Activated CD4-positive, alpha-beta T cell treated with anti-CD3 and anti-CD28 coated beads, Interleukin-2, amount 10 ng/mL, durations not matched to agents 24 days and 14 days (primary cell): Measurements from ENCODE around the gene SPON1. TPM values are rescaled to one million over a fixed set of nuclear protein-coding genes. Genes with fewer than 3 reads are reported as not detected.

Experiments used
- DNase-seq: peaks from one replicate; pipeline ENCODE4 v3.0.0; 2022
- H3K27ac Mint-ChIP-seq: one replicate; pipeline ENCODE4 v1.8.0; 2022; ENCODE audit warnings: mild to moderate bottlenecking, mixed read lengths
- H3K27me3 Mint-ChIP-seq: one replicate; pipeline ENCODE4 v1.8.0; 2022; ENCODE audit warnings: mixed read lengths
- H3K36me3 Mint-ChIP-seq: one replicate; pipeline ENCODE4 v1.8.0; 2022; ENCODE audit warnings: low read depth, mild to moderate bottlenecking, mixed read lengths
- H3K4me1 Mint-ChIP-seq: one replicate; pipeline ENCODE4 v1.8.0; 2021; ENCODE audit warnings: mixed read lengths
- H3K4me3 Mint-ChIP-seq: one replicate; pipeline ENCODE4 v1.8.0; 2022; ENCODE audit warnings: mild to moderate bottlenecking, moderate library complexity, mixed read lengths
- H3K9me3 Mint-ChIP-seq: one replicate; pipeline ENCODE4 v1.8.0; 2021; ENCODE audit warnings: mixed read lengths
- intact Hi-C: fragments of 100-400 bp; cut with micrococcal nuclease; formaldehyde crosslinking; loops from one replicate; pipeline ENCODE4 v1.15.1; 2023
- total RNA-seq: library from RNA; stranded (reverse); gene quantifications from 2 replicates; pipeline ENCODE4 v1.2.3, GENCODE V29; 2022

Gene SPON1
- total RNA-seq, 1 donor from 2014 or later, result 0.42 TPM

GRCh38 chr11:14218728-14219127 lies 256.2 kb downstream of the SPON1 start:
- Mint-ChIP-seq H3K27me3 (peaks cover 14% of the 10 kb centered on the region), H3K27ac (no peak overlapping the region), H3K4me1 (no peaks in the 10 kb centered on the region), H3K4me3 (no peak overlapping the region), H3K36me3 (no peaks in the 10 kb centered on the region), H3K9me3 (no peaks in the 10 kb centered on the region)
- DNase-seq, result no peak
- intact Hi-C loops, result no loop called here

DNA sequence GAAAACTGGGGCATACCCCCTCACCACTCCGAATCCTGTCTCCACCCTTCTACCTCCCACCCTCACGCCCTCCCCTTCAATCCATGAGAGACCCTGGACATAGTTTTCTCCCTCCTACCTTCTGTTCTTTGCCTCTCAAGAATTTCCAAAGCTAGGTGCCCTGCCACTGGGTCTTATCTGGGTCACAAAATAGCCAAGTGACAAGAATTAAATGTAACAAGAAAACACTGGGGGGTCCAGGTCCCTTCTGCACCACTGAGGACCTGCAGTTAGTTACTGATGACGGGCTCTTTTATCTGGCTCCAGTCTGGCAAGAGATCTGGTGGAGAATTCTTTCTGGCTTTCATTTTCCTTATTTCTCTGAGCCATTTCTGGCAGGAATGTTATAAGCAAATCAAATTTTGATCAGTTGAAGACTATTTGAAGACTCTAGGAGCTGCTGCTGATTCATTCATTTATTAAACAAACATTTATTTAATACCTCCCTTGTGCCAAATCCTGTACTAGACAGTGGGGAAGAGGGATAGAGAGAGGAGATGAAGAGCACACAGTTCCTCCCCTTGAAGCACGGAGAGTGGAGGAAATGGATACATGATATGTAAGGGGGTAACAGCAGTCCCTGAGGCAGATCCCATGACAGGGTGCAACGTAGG lies 261.2 kb downstream of the SPON1 start:
- Mint-ChIP-seq H3K9me3 (no peaks in the 10 kb centered on the region), H3K36me3 (no peaks in the 10 kb centered on the region), H3K4me3 (no peak overlapping the region), H3K4me1 (peaks cover 2% of the 10 kb centered on the region), H3K27ac (no peak overlapping the region), H3K27me3 (peaks cover 3% of the 10 kb centered on the region)
- intact Hi-C loops, result no loop called here
- no peak for DNase-seq

DNA sequence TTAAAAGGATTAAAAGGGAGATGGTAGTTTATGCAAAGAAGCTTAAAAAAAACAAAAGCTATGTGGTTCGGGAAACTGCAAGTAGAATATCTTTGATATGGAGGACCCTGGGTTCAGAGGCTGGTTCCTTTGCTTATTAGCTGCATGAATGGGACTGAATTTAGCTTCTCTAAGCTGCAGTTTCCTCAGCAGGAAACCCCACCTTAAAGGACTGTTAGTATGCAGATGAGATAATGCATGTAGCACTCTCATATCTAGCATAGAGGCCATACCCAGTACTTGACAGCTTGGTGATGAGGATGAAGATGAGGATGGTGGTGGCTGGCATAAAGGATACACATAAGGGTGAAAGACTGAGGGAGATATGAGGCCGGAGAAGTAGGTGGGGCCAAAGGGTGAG lies 261.9 kb downstream of the SPON1 start:
- no peak overlapping the region for H3K27ac Mint-ChIP-seq
- H3K4me1 Mint-ChIP-seq, result peaks cover 2% of the 10 kb centered on the region
- no peak for DNase-seq
- H3K4me3 Mint-ChIP-seq, result no peak overlapping the region
- peaks cover 5% of the 10 kb centered on the region for H3K27me3 Mint-ChIP-seq
- intact Hi-C loops, result no loop called here
- H3K9me3 Mint-ChIP-seq, result no peaks in the 10 kb centered on the region
- H3K36me3 Mint-ChIP-seq, result no peaks in the 10 kb centered on the region

DNA sequence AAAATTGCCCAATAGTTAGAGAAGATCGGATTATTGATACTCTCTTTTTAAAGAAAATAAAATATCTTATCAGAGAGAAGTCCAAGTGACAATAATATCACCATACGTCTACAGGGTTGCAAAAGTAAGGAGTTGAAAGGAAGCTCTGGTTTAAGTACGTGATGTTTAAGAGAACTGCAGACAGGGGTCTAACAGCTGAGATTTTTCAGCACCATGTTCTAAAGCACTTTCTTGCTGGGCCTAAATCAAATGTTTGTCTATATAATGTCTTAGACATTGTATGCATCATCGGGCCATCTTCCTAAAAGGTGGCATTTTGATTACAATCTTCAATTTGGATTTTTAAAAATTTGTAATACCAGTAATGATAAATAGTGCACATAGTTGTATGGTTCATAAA lies 263.1 kb downstream of the SPON1 start:
- Mint-ChIP-seq H3K36me3 (no peaks in the 10 kb centered on the region), H3K27ac (no peak overlapping the region)
- intact Hi-C loops, result no loop called here

GRCh38 chr11:14228356-14228755 lies 265.8 kb downstream of the SPON1 start:
- intact Hi-C loops, result no loop called here

More for the DNA sequence above, 263.1 kb downstream of the SPON1 start:
- H3K4me1 Mint-ChIP-seq, result peaks cover 2% of the 10 kb centered on the region
- H3K27me3 Mint-ChIP-seq, result peaks cover 5% of the 10 kb centered on the region
- no peak overlapping the region for H3K4me3 Mint-ChIP-seq
- no peaks in the 10 kb centered on the region for H3K9me3 Mint-ChIP-seq
- no peak for DNase-seq

DNA sequence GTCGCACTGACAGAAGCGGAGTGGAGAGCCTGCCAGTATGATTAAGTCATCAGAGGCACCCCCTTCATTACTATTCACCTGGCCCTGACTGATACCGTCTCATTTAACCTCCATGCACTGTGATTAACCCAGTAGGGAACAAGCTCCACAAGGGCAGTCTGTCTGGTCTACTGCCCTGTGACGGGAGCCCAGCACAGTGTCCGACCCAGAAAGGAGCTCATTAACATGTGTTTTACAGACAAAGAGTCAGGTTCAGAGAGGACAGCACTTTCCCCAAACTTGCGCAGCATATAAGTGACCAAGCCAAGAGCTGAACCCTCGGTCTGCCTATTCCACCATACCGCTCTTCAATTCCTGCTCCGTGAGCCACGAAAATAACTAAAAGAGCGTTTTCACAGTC lies 266.9 kb downstream of the SPON1 start:
- Mint-ChIP-seq H3K4me3 (no peak overlapping the region), H3K36me3 (no peaks in the 10 kb centered on the region), H3K27me3 (peaks cover 4% of the 10 kb centered on the region), H3K9me3 (no peaks in the 10 kb centered on the region), H3K27ac (no peak overlapping the region), H3K4me1 (peaks cover 2% of the 10 kb centered on the region)
- no peak for DNase-seq
- intact Hi-C loops, result no loop called here

More at GRCh38 chr11:14228356-14228755, 265.8 kb downstream of the SPON1 start:
- Mint-ChIP-seq H3K9me3 (no peaks in the 10 kb centered on the region), H3K36me3 (no peaks in the 10 kb centered on the region), H3K27ac (no peak overlapping the region), H3K4me1 (peaks cover 2% of the 10 kb centered on the region), H3K4me3 (no peak overlapping the region), H3K27me3 (peaks cover 6% of the 10 kb centered on the region)
- DNase-seq, result no peak

GRCh38 chr11:14230407-14230806 lies 267.9 kb downstream of the SPON1 start:
- Mint-ChIP-seq H3K4me1 (no peaks in the 10 kb centered on the region), H3K4me3 (no peak overlapping the region), H3K36me3 (no peaks in the 10 kb centered on the region), H3K27ac (no peak overlapping the region), H3K9me3 (no peaks in the 10 kb centered on the region), H3K27me3 (peaks cover 6% of the 10 kb centered on the region)
- DNase-seq, result no peak
- intact Hi-C loops, result no loop called here

DNA sequence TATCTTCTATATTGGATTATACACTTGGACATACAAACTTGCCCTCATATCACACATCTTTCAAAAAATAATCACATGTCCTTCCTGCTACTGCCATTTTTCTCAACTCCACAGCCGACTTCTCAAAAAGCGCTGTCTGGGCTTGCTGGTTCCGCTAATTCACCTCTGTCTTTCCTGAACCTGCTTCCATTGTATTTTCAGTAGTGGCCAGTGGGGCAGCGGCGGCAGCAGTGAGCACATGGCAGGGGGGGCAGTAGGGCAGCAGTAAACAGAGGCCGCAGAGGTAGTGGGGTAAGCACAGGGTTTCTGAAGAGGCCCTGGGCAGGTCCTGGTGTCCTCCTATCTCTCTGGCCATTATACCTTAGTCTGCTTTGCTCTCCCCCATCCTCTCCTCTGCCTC lies 270.1 kb downstream of the SPON1 start:
- intact Hi-C loops, result no loop called here
- Mint-ChIP-seq H3K9me3 (no peaks in the 10 kb centered on the region), H3K27me3 (peaks cover 18% of the 10 kb centered on the region), H3K36me3 (no peaks in the 10 kb centered on the region), H3K27ac (no peak overlapping the region), H3K4me3 (no peak overlapping the region), H3K4me1 (no peaks in the 10 kb centered on the region)
- DNase-seq, result no peak

- intact Hi-C loops, result no loop called here
- H3K27me3 Mint-ChIP-seq, result peaks cover 22% of the 10 kb centered on the region
- H3K36me3 Mint-ChIP-seq, result no peaks in the 10 kb centered on the region
- no peak overlapping the region for H3K27ac Mint-ChIP-seq
- no peak overlapping the region for H3K4me3 Mint-ChIP-seq
- no peaks in the 10 kb centered on the region for H3K4me1 Mint-ChIP-seq
- H3K9me3 Mint-ChIP-seq, result no peaks in the 10 kb centered on the region
- DNase-seq, result no peak
Observed at GRCh38 chr11:14234446-14234845, 271.9 kb downstream of the SPON1 start.

DNA sequence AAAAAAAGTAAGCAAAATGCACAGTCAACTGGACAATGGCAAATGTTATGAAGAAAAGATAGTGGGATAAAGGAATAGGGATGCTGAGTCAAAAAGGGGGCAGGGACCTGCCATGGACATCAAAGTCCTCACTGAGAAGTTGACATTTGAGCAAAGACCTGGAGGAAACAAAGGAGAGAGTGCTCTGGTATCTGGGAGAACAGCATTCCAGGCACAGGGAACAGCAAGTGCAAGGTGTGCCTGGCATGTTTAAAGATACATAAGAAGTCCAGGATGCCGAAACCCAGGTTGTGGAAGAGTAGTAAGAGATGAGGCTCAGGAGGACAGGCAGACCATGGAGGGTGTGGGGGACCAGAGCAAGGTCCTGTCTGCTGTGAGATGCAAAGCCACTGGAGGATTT lies 273.2 kb downstream of the SPON1 start:
- H3K4me3 Mint-ChIP-seq, result no peak overlapping the region
- no peaks in the 10 kb centered on the region for H3K36me3 Mint-ChIP-seq
- intact Hi-C loops, result no loop called here
- H3K9me3 Mint-ChIP-seq, result no peaks in the 10 kb centered on the region
- no peak overlapping the region for H3K27ac Mint-ChIP-seq
- H3K27me3 Mint-ChIP-seq, result peaks cover 22% of the 10 kb centered on the region
- no peak for DNase-seq
- no peaks in the 10 kb centered on the region for H3K4me1 Mint-ChIP-seq

- no peak for DNase-seq
Observed at GRCh38 chr11:14237444-14237961, 275.0 kb downstream of the SPON1 start.

GRCh38 chr11:14240221-14240620 lies 277.7 kb downstream of the SPON1 start:
- no peak overlapping the region for H3K4me3 Mint-ChIP-seq
- H3K9me3 Mint-ChIP-seq, result no peaks in the 10 kb centered on the region
- no peaks in the 10 kb centered on the region for H3K36me3 Mint-ChIP-seq
- H3K4me1 Mint-ChIP-seq, result no peaks in the 10 kb centered on the region
- no peak for DNase-seq
- intact Hi-C loops, result no loop called here
- no peak overlapping the region for H3K27ac Mint-ChIP-seq
- H3K27me3 Mint-ChIP-seq, result peaks cover 22% of the 10 kb centered on the region

More at GRCh38 chr11:14237444-14237961, 275.0 kb downstream of the SPON1 start:
- no peak overlapping the region for H3K27ac Mint-ChIP-seq
- H3K4me1 Mint-ChIP-seq, result no peaks in the 10 kb centered on the region
- intact Hi-C loops, result no loop called here
- H3K36me3 Mint-ChIP-seq, result no peaks in the 10 kb centered on the region
- no peaks in the 10 kb centered on the region for H3K9me3 Mint-ChIP-seq
- peaks cover 24% of the 10 kb centered on the region for H3K27me3 Mint-ChIP-seq
- no peak overlapping the region for H3K4me3 Mint-ChIP-seq

DNA sequence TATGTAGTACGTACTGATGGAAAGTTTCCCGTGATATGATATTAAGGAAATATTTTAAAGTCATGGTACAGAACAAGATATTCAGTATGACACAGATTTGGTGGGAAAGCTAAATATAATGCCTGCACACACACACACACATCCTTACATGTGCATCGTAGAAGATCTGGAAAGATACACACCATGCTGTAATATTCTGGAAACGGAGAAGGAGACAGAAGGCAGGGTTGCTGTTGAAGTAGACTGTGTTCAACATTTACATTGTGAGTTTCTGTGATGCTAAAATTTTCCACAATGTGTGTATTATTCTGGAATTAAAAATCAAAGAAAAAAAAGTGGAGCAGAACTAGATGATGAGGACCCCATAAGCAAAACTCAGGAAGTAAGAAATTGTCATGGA lies 278.4 kb downstream of the SPON1 start:
- H3K36me3 Mint-ChIP-seq, result no peaks in the 10 kb centered on the region
- no peaks in the 10 kb centered on the region for H3K4me1 Mint-ChIP-seq
- no peak overlapping the region for H3K4me3 Mint-ChIP-seq
- intact Hi-C loops, result no loop called here
- H3K9me3 Mint-ChIP-seq, result no peaks in the 10 kb centered on the region
- no peak for DNase-seq
- H3K27me3 Mint-ChIP-seq, result peaks cover 21% of the 10 kb centered on the region
- H3K27ac Mint-ChIP-seq, result no peak overlapping the region

- DNase-seq, result no peak
- Mint-ChIP-seq H3K27ac (no peak overlapping the region), H3K4me3 (no peak overlapping the region), H3K27me3 (peaks cover 15% of the 10 kb centered on the region), H3K9me3 (no peaks in the 10 kb centered on the region), H3K36me3 (no peaks in the 10 kb centered on the region), H3K4me1 (no peaks in the 10 kb centered on the region)
- intact Hi-C loops, result no loop called here
Observed at GRCh38 chr11:14242187-14242586, 279.7 kb downstream of the SPON1 start.

GRCh38 chr11:14242733-14243132 lies 280.2 kb downstream of the SPON1 start:
- intact Hi-C loops, result no loop called here
- no peak overlapping the region for H3K27ac Mint-ChIP-seq
- no peak overlapping the region for H3K4me3 Mint-ChIP-seq
- DNase-seq, result no peak
- H3K27me3 Mint-ChIP-seq, result peaks cover 19% of the 10 kb centered on the region
- H3K9me3 Mint-ChIP-seq, result no peaks in the 10 kb centered on the region
- H3K36me3 Mint-ChIP-seq, result no peaks in the 10 kb centered on the region
- H3K4me1 Mint-ChIP-seq, result no peaks in the 10 kb centered on the region
